NCI-H446 (cell line): ENCODE measurements around the gene TRMT2A.

Source experiments
- DNase-seq, 2 experiments: peaks; one replicate each; lab custom pipeline; 2025; lab: John Stamatoyannopoulos, UW

TRMT2A gene

GRCh38 chr22:20135265-20135664 is 18.2 kb upstream of the TRMT2A start:
- DNase-seq, result no peak

GRCh38 chr22:20133930-20134549 is 17.0 kb upstream of the TRMT2A start:
- DNase-seq, result no peak

GRCh38 chr22:20132686-20133246 is 15.7 kb upstream of the TRMT2A start:
- DNase-seq, result no peak

GRCh38 chr22:20131859-20132685 is 15.0 kb upstream of the TRMT2A start:
- no peak for DNase-seq

- DNase-seq, result no peak
These were observed 14.5 kb upstream of the TRMT2A start, which contains the start of gene ZDHHC8 for GRCh38 chr22:20131597-20131858. Gene ZDHHC8, plus strand, starts transcription at chr22:20131804. Its CDS starts 144 bp downstream, at chr22:20131948.

- DNase-seq, result peak; percentile 26 to 74
These were observed 13.9 kb upstream of the TRMT2A start for GRCh38 chr22:20130731-20131596.

GRCh38 chr22:20130319-20130718 is 13.3 kb upstream of the TRMT2A start:
- no peak for DNase-seq

- no peak for DNase-seq
These were observed 12.7 kb upstream of the TRMT2A start for GRCh38 chr22:20129747-20130014.

- DNase-seq, result peak in 1 of 2 experiments; percentile 37
These were observed 12.1 kb upstream of the TRMT2A start for GRCh38 chr22:20128902-20129746.

- DNase-seq, result no peak
These were observed 11.5 kb upstream of the TRMT2A start for GRCh38 chr22:20128619-20128901.

GRCh38 chr22:20127869-20128618 is 11.0 kb upstream of the TRMT2A start:
- DNase-seq, result no peak

GRCh38 chr22:20127318-20127868 is 10.4 kb upstream of the TRMT2A start:
- no peak for DNase-seq

- no peak for DNase-seq
These were observed 9.4 kb upstream of the TRMT2A start for GRCh38 chr22:20126284-20127029.

GRCh38 chr22:20125201-20126174 is 8.5 kb upstream of the TRMT2A start:
- DNase-seq, result no peak

- no peak for DNase-seq
These were observed 7.2 kb upstream of the TRMT2A start for GRCh38 chr22:20124083-20124787.

- no peak for DNase-seq
These were observed 6.5 kb upstream of the TRMT2A start for GRCh38 chr22:20123366-20124082.

GRCh38 chr22:20121856-20122415 is 4.9 kb upstream of the TRMT2A start:
- no peak for DNase-seq
